Fibroblast of pulmonary artery (primary cell): ENCODE results near the gene ITPRIP.

ENCODE experiments used
- DNase-seq: peaks from one replicate; pipeline ENCODE4 v3.0.0-alpha.2; 2010; ENCODE audit warnings: low read depth
- H3K4me3 ChIP-seq: replicated peaks from 2 replicates; pipeline ENCODE4 v1.5.1; 2011; ENCODE audit warnings: low read depth, mild to moderate bottlenecking, control low read depth, low read length, moderate library complexity
- TF ChIP-seq, protein P1 (sequence below): IDR thresholded peaks from 2 replicates; pipeline ENCODE4 v1.5.1; 2011; ENCODE audit warnings: mild to moderate bottlenecking, control low read depth, low read length, inconsistent platforms; ENCODE audit errors: missing control alignments

Gene ITPRIP

DNA sequence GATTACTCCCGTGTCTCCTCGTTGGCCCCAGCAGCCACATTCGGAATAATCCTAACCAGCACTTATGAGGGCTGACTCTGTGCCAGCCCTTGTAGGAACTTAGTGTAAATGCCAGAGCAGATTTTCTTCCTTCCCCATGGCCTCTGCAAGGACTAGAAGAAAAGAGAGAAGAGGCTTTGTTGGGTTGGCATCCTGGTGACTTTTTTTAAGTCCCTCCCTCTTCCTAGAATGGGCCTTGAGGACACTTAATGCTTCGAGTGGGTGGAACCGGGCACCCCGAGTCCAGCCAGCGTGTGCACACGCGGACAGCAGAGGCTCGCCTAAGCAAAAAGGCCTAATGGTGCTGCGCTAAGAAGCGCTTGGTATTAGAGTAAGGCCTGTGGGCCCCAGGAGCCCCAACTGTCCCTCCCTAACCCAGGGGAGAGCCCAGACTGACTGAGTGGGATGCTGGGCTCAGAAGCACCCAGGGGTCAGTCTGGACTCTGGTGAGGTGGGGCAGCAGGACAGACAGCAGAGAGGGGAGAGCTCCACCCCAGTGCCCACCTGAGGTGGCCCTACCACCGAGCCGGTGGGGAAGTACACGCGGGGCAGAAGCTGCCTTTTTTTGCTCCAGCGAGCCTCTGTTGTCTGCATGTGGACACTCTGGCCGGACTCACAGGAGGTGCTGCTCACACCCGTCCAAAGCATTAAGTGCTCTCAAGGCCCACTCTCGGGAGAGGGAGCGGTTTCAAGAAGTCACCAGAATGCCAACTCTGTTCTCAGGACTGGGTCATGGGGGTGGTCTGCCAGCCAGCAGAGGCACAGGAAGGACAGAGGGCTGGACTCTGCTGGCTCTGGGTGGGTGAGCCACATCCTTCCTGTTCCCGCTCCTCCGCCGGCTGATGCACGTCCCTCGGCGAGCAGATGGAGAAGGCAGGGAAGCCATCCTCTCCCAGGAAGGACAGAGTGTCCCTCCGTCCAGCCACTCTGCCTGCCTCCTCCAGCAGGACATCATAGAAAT, 12.5 kb downstream of the ITPRIP start:
- DNase-seq: no peak
- H3K4me3 ChIP-seq: no peak overlapping the region
- TF ChIP-seq, protein P1, sequence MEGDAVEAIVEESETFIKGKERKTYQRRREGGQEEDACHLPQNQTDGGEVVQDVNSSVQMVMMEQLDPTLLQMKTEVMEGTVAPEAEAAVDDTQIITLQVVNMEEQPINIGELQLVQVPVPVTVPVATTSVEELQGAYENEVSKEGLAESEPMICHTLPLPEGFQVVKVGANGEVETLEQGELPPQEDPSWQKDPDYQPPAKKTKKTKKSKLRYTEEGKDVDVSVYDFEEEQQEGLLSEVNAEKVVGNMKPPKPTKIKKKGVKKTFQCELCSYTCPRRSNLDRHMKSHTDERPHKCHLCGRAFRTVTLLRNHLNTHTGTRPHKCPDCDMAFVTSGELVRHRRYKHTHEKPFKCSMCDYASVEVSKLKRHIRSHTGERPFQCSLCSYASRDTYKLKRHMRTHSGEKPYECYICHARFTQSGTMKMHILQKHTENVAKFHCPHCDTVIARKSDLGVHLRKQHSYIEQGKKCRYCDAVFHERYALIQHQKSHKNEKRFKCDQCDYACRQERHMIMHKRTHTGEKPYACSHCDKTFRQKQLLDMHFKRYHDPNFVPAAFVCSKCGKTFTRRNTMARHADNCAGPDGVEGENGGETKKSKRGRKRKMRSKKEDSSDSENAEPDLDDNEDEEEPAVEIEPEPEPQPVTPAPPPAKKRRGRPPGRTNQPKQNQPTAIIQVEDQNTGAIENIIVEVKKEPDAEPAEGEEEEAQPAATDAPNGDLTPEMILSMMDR: no peak

DNA sequence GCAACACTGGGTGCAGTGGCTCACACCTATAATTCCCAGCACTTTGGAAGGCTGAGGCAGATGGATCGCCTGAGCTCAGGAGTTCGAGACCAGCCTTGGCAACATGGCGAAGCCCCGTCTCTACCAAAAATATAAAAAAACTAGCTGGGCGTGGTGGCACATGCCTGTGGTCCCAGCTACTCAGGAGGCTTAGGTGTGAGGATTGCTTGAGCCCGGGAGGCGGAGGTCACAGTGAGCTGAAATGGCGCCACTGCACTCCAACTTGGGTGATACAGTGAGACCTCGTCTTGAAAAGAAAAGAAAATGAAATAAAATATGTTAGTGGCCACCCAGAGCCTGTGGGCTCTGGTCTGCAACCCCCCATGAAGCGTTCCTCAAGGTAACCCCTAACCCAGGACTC, 13.3 kb downstream of the ITPRIP start:
- H3K4me3 ChIP-seq: no peak overlapping the region

DNA sequence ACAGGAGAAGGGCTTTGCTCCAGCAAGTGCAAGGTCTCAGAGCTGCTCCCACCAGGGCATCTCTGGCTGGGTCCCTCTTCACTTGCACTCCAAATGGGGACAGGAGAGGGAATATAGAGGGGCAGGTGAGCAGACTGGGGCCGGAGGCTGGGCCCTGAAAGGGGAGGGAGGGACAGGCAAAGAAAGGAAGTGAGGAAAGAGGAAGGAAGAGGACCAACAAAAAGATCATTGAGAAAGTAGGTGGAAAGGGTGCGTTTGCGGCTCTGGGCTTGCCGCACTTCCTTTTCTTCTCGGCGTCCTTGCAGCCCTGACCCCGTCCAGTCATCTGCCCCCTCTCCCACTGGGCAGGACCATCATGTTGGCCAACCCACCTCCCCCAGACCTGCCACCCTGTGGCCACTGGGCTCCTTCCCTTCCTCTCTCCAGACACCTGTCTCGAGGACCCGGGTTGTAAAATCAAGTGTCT, 14.0 kb downstream of the ITPRIP start:
- DNase-seq: no peak
- TF ChIP-seq, protein P1: no peak
- H3K4me3 ChIP-seq: no peak overlapping the region

More for the DNA sequence above, 13.3 kb downstream of the ITPRIP start:
- DNase-seq: no peak
- TF ChIP-seq, protein P1: no peak

DNA sequence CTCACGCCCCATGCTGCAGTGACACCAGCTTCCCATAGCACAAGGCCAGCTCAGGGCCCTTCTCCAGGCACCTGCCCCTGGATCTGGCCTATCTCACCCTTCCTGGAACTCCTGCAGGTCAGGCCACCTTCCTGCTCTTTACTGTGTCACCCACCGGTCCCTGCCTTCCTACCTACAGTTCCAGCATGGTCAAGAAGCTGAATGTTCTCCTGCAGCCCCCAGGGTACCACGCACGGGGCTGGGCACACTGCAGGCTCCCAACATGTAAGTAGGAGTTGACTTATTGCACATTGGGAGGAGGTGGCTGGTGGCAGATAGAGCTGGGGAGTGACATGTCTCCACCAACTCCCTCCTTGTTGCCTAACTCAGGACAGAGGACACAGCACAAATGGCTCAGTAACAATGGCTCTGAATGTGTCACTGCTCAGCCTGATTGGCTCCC, 14.5 kb downstream of the ITPRIP start:
- TF ChIP-seq, protein P1: no peak
- H3K4me3 ChIP-seq: no peak overlapping the region
- no peak for DNase-seq

DNA sequence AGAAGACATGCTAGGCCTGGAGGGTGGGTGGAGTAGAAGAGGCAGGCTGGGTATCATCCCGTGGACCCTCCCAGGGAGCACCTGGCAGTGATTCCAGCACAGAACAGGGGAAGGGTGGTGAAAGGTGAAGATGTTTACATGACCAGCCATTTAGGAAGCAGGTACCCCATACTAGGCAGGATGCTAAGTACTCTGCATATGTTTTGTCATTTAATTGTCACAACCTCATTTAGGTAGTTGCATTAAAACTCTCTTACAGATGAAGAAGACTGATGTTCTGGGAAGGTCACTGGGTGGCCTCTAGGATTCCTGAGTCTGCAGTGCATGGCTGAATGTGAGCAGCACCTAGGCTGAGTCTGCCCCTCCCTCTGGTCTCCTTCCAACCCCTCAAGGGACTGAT, 15.2 kb downstream of the ITPRIP start:
- H3K4me3 ChIP-seq: no peak overlapping the region
- TF ChIP-seq, protein P1: no peak
- no peak for DNase-seq

DNA sequence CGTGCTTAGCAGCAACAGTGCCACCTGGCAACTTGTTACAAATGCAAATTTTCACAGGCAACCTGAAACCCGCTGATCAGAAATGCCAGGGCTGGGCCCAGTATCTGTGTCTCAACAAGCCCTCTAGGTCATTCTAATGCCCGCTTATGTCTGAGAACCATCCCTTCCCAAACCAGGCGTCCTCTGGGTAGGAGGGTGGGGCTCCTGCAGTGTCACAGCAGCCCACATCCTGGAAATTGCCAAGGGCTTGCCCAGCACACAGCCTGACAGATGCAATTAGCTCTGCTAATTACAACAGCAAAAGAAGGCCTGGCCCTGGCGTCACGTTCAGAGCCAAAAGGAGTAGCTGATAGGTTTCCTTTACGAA, 15.9 kb downstream of the ITPRIP start:
- H3K4me3 ChIP-seq: no peak overlapping the region
- TF ChIP-seq, protein P1: no peak
- DNase-seq: no peak
